Fibroblast of upper back skin (primary cell): ENCODE data around the gene ADARB1.

Source experiments
- DNase-seq: peaks from one replicate; pipeline ENCODE4 v3.0.0-alpha.2; 2013

The ADARB1 gene

GRCh38 chr21:45177039-45177438 lies 102.7 kb downstream of the ADARB1 start:
- DNase-seq, result no peak

GRCh38 chr21:45178070-45178608 lies 103.8 kb downstream of the ADARB1 start:
- DNase-seq, result no peak

- DNase-seq, result no peak
Observed at GRCh38 chr21:45178971-45179370, 104.6 kb downstream of the ADARB1 start.

GRCh38 chr21:45179568-45180245 lies 105.3 kb downstream of the ADARB1 start:
- no peak for DNase-seq

- DNase-seq, result no peak
Observed at GRCh38 chr21:45180246-45180599, 105.8 kb downstream of the ADARB1 start.

GRCh38 chr21:45182958-45183357 lies 108.6 kb downstream of the ADARB1 start:
- no peak for DNase-seq

GRCh38 chr21:45183852-45184251 lies 109.5 kb downstream of the ADARB1 start:
- DNase-seq, result no peak

GRCh38 chr21:45184869-45185268 lies 110.5 kb downstream of the ADARB1 start:
- DNase-seq, result no peak

- no peak for DNase-seq
Observed at GRCh38 chr21:45186709-45187108, 112.3 kb downstream of the ADARB1 start.

- no peak for DNase-seq
Observed at GRCh38 chr21:45187646-45188045, 113.3 kb downstream of the ADARB1 start.

GRCh38 chr21:45190013-45190412 lies 115.6 kb downstream of the ADARB1 start:
- no peak for DNase-seq

GRCh38 chr21:45192332-45192731 lies 118.0 kb downstream of the ADARB1 start:
- no peak for DNase-seq

GRCh38 chr21:45196620-45197019 lies 122.2 kb downstream of the ADARB1 start:
- no peak for DNase-seq

GRCh38 chr21:45199201-45199600 lies 124.8 kb downstream of the ADARB1 start:
- DNase-seq, result no peak

- DNase-seq, result no peak
Observed at GRCh38 chr21:45200031-45200430, 125.7 kb downstream of the ADARB1 start.

- DNase-seq, result no peak
Observed at GRCh38 chr21:45200581-45201296, 126.4 kb downstream of the ADARB1 start.

GRCh38 chr21:45202344-45202743 lies 128.0 kb downstream of the ADARB1 start:
- DNase-seq, result no peak

- peak; percentile 13 for DNase-seq
Observed at GRCh38 chr21:45202889-45203288, 128.5 kb downstream of the ADARB1 start.

GRCh38 chr21:45203983-45204382 lies 129.6 kb downstream of the ADARB1 start:
- DNase-seq, result no peak

GRCh38 chr21:45204395-45204794 lies 130.0 kb downstream of the ADARB1 start:
- DNase-seq, result no peak

GRCh38 chr21:45207839-45208626 lies 133.7 kb downstream of the ADARB1 start:
- no peak for DNase-seq

GRCh38 chr21:45208627-45208951 lies 134.2 kb downstream of the ADARB1 start:
- peak; percentile 35 for DNase-seq

- peak; percentile 30 for DNase-seq
Observed at GRCh38 chr21:45209046-45209445, 134.7 kb downstream of the ADARB1 start.
